ENCODE measurements around the gene ZMYM5.

- no peak for TF ChIP-seq EZH2phosphoT487 (IDR thresholded peaks at IDR 0.05; ENCODE audit: borderline replicate concordance, low read length)
- no peak for TF ChIP-seq CTCF (IDR thresholded peaks at IDR 0.05; ENCODE audit: low read depth, low read length, poor library complexity, severe bottlenecking)
These were observed 68.8 kb downstream of the ZMYM5 start for GRCh38 chr13:19794631-19795030.
